HG03095 (cell line): ENCODE results near the gene CD300LG.
"Not testable (repeated sequence)": the region's sequence is repeated elsewhere in the genome, so short reads cannot be mapped to it uniquely, and the experiment has no call there.

Experiments used
- ATAC-seq: cut with Tn5 transposase; IDR thresholded peaks from one replicate; pipeline ENCODE4 v1.9.1; 2021; ENCODE audit warnings: moderate library complexity; ENCODE audit not compliant: unreplicated experiment

CD300LG gene

GRCh38 chr17:43846963-43847371, at the start of gene CD300LG:
CD300LG (plus strand) TSS chr17:43847176; CDS start chr17:43847217, 41 bp downstream.
- no peak for ATAC-seq

GRCh38 chr17:43798024-43798423, 49.0 kb upstream of the CD300LG start:
- not testable (repeated sequence) for ATAC-seq

GRCh38 chr17:43799047-43799446, 47.9 kb upstream of the CD300LG start:
- ATAC-seq, result no peak

GRCh38 chr17:43800736-43801135, 46.2 kb upstream of the CD300LG start:
- no peak for ATAC-seq

- no peak for ATAC-seq
These were observed 45.1 kb upstream of the CD300LG start for GRCh38 chr17:43801844-43802243.

- ATAC-seq, result no peak
These were observed 43.2 kb upstream of the CD300LG start for GRCh38 chr17:43803758-43804157.

GRCh38 chr17:43805117-43805516, 41.9 kb upstream of the CD300LG start:
- no peak for ATAC-seq

GRCh38 chr17:43808076-43808475, 38.9 kb upstream of the CD300LG start:
- ATAC-seq, result no peak

- no peak for ATAC-seq
These were observed 37.9 kb upstream of the CD300LG start for GRCh38 chr17:43809121-43809520.

GRCh38 chr17:43810226-43810715, 36.7 kb upstream of the CD300LG start:
- ATAC-seq, result no peak

- ATAC-seq, result no peak
These were observed 36.2 kb upstream of the CD300LG start for GRCh38 chr17:43810823-43811222.

GRCh38 chr17:43812396-43813265, 34.3 kb upstream of the CD300LG start:
- no peak for ATAC-seq

GRCh38 chr17:43813386-43813785, 33.6 kb upstream of the CD300LG start:
- ATAC-seq, result no peak

- ATAC-seq, result no peak
These were observed 33.0 kb upstream of the CD300LG start for GRCh38 chr17:43814026-43814425.

- ATAC-seq, result no peak
These were observed 32.3 kb upstream of the CD300LG start for GRCh38 chr17:43814714-43815113.

- ATAC-seq, result no peak
These were observed 30.3 kb upstream of the CD300LG start for GRCh38 chr17:43816336-43817320.

GRCh38 chr17:43817826-43818225, 29.1 kb upstream of the CD300LG start:
- ATAC-seq, result no peak

GRCh38 chr17:43818966-43819365, 28.0 kb upstream of the CD300LG start:
- ATAC-seq, result no peak

GRCh38 chr17:43820759-43821158, 26.2 kb upstream of the CD300LG start:
- ATAC-seq, result no peak

- ATAC-seq, result no peak
These were observed 24.3 kb upstream of the CD300LG start for GRCh38 chr17:43822570-43823190.
